T-helper 17 cell (primary cell): ENCODE results near the gene FAM168B. TPM values are rescaled to one million over a fixed set of nuclear protein-coding genes. Genes with fewer than 3 reads are reported as not detected.
A peak's percentile ranks its signal among the peaks of the same experiment; 100 is the strongest.

Source experiments
- ATAC-seq: fragments of 150-1000 bp; cut with Tn5 transposase; 2 replicates; pipeline ENCODE4 v1.10.0; 2021; ENCODE audit warnings: mild to moderate bottlenecking, moderate library complexity
- DNase-seq, 3 donors: peaks; one replicate each; pipeline versions ENCODE4 v3.0.0 to v3.0.0-alpha.2; 2020 to 2021
- H3K9me3 ChIP-seq: one replicate; pipeline ENCODE4 v1.7.0; 2013; ENCODE audit warnings: low read length, mild to moderate bottlenecking; ENCODE audit not compliant: control insufficient read depth, poor library complexity, severe bottlenecking
- H3K27ac Mint-ChIP-seq: one replicate; pipeline ENCODE4 v1.8.0; 2022; ENCODE audit warnings: mild to moderate bottlenecking, moderate library complexity, mixed read lengths
- H3K27me3 Mint-ChIP-seq: one replicate; pipeline ENCODE4 v1.8.0; 2022; ENCODE audit warnings: mixed read lengths
- H3K36me3 Mint-ChIP-seq: one replicate; pipeline ENCODE4 v1.8.0; 2022; ENCODE audit warnings: low read depth, mixed read lengths
- H3K4me1 Mint-ChIP-seq: one replicate; pipeline ENCODE4 v1.8.0; 2022; ENCODE audit warnings: mild to moderate bottlenecking, mixed read lengths
- H3K4me3 Mint-ChIP-seq: one replicate; pipeline ENCODE4 v1.8.0; 2022; ENCODE audit warnings: mild to moderate bottlenecking, moderate library complexity, mixed read lengths
- total RNA-seq, 4 donors: library from RNA in 2 of 4; stranded (reverse) in 2 of 4; gene quantifications; one replicate each; pipeline ENCODE4 v1.2.3 and lab custom pipeline; 2022 to 2026

Gene FAM168B
- total RNA-seq, 2 donors from 2014 or later: 56.1 to 71.2 TPM

DNA sequence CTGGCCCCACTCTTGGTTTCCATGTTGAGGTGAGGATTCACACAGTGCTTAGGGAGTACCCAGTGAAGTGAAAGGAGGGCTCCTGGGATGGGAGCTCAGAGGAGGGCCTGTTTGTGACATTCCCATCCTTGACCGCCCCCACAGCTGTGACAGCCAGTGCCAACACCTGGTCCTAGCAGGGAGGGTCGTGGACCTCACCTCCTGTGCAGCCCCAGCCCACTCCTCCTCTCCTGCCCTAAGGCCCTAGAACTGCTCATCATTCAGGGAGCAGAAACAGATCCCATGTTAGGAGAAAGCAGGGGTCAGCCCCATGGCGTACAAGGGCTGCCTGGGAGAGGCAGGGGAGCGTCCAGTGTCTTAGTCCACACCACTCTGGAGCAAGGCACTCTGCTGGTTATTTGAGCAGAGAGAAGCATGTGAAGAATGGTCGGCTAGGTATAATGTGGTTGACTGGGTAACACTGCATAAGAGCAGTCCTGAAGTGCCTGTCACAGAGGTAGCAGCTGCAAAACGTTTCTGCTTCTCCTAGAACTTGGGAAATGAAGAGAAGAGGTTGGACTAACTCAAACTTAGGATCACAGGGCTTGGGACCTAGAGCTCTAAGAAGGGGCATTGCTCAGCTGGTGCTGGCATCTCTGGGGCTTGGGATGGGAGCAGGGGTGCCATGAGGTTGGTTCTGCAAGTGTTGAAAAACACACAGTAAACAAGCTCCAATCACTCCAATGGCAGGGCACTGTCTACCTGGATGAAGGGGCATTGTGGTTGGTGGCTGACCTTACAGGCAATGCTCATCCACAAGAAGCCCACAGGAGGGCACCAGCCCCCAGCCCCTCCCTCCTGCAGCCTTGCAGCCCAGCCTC lies 55.6 kb downstream of the FAM168B start:
- peaks cover 14% of the 10 kb centered on the region for H3K4me1 Mint-ChIP-seq
- no peak overlapping the region for H3K27ac Mint-ChIP-seq
- no peaks in the 10 kb centered on the region for H3K36me3 Mint-ChIP-seq
- H3K27me3 Mint-ChIP-seq: peaks cover 33% of the 10 kb centered on the region
- no peak overlapping the region for H3K4me3 Mint-ChIP-seq
- DNase-seq (no peak), ATAC-seq (no peak)
- H3K9me3 ChIP-seq: no peaks in the 10 kb centered on the region

GRCh38 chr2:131036696-131037397 lies 56.4 kb downstream of the FAM168B start:
- no peaks in the 10 kb centered on the region for H3K9me3 ChIP-seq
- Mint-ChIP-seq H3K36me3 (no peaks in the 10 kb centered on the region), H3K4me1 (peaks cover 11% of the 10 kb centered on the region), H3K4me3 (no peak overlapping the region), H3K27me3 (peaks cover 33% of the 10 kb centered on the region), H3K27ac (no peak overlapping the region)
- no peak for DNase-seq
- ATAC-seq: no peak

GRCh38 chr2:131036269-131036668 lies 57.0 kb downstream of the FAM168B start:
- H3K27ac Mint-ChIP-seq: no peak overlapping the region
- ATAC-seq (no peak), DNase-seq (no peak)
- peaks cover 33% of the 10 kb centered on the region for H3K27me3 Mint-ChIP-seq
- no peaks in the 10 kb centered on the region for H3K9me3 ChIP-seq
- H3K36me3 Mint-ChIP-seq: no peaks in the 10 kb centered on the region
- peaks cover 6% of the 10 kb centered on the region for H3K4me1 Mint-ChIP-seq
- H3K4me3 Mint-ChIP-seq: peak overlapping the region; percentile 19

- Mint-ChIP-seq H3K4me3 (no peak overlapping the region), H3K4me1 (peaks cover 2% of the 10 kb centered on the region), H3K36me3 (no peaks in the 10 kb centered on the region), H3K27ac (no peak overlapping the region), H3K27me3 (peaks cover 33% of the 10 kb centered on the region)
- DNase-seq (no peak), ATAC-seq (no peak)
- no peaks in the 10 kb centered on the region for H3K9me3 ChIP-seq
Measured at GRCh38 chr2:131035826-131036231, 57.4 kb downstream of the FAM168B start.

DNA sequence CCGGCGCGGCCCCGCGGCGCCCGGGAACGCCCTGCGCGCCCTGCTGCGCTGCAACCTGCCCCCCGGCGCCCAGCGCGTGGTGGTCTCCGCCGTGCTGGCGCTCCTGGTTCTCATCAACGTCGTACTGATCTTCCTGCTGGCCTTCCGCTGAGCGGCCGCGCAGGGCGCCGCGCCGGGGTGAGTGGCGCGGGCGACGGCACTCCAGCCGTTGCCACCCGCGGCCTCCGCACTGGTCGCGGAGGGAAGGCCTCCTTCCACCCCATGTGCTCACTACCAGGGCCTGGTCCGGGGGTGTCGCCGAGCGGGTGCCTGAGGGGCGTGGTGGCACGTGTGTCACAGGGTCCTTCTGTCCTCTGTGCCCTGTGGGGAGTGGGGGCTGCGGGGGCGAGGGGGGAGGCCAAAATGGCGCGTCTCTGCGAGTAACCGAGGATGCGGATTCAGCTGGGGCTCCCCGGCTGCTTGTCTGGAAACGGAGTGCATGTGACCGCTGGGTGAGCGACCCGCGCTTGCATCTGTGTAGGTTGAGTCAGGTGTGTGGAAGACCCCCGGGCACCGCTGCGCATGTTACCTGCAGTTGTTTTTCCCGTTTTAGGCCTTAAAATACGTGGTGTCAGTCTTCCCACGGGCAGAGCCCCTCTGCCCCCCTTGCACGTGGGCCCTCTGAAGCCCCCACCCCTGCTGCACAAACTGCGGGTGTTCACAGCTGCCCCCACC lies 58.0 kb downstream of the FAM168B start:
- Mint-ChIP-seq H3K4me1 (peaks cover 2% of the 10 kb centered on the region), H3K36me3 (no peaks in the 10 kb centered on the region), H3K27me3 (peaks cover 36% of the 10 kb centered on the region), H3K4me3 (peak overlapping the region; percentile 69), H3K27ac (no peak overlapping the region)
- DNase-seq: no peak
- ATAC-seq: no peak
- H3K9me3 ChIP-seq: no peaks in the 10 kb centered on the region

DNA sequence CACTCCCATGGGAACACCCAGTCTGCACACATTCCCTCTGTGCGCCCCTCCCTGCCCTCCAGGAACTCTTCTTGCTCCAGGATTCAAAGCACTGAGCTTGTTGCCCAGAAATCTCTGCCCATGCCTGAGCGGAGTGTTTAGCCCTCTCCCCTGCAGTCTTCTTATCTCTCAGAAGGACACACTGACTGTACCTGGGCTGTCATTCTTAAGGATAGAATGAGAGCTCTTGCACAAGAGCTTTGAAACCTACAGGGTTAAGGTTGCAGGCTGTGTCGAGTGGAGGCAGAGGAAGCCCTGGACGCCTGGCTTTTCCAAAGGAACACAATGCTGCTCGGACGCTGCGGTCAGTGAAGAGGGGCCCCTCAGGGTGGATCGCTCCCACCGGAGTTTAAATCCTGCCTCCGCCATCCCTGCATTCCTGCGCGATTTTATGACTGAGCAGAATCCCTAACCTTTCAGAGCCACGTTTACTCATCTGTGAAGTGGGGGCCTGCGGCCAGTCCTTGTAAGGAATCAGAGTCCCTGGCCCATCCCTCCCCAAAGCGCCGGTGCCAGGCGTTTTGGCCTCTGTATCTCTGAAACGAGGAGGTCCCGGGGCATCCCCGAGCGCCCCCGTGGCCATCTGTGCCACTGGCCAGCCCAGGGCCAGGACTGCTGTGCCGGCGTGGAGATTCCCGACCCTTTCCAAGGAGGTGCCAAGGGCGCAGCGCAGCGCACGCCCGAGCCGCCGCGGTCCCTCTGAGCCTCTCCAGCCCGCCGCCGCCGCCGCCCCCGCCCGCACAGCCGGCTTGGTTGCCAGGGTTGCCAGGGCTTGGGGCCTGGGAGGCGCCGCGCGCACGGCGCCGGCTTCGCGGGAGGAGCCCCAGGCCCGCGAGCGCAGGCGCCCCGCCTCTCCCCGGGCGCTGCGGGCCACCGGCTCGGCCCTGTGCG lies 58.9 kb downstream of the FAM168B start:
- no peaks in the 10 kb centered on the region for H3K9me3 ChIP-seq
- Mint-ChIP-seq H3K27ac (no peak overlapping the region), H3K4me1 (no peaks in the 10 kb centered on the region), H3K36me3 (no peaks in the 10 kb centered on the region), H3K27me3 (peaks cover 42% of the 10 kb centered on the region), H3K4me3 (peak overlapping the region; percentile 5)
- DNase-seq: no peak
- peak; percentile 46 for ATAC-seq

- no peaks in the 10 kb centered on the region for H3K4me1 Mint-ChIP-seq
- H3K4me3 Mint-ChIP-seq: no peak overlapping the region
- no peak for ATAC-seq
- DNase-seq: no peak
- H3K27ac Mint-ChIP-seq: no peak overlapping the region
- H3K36me3 Mint-ChIP-seq: no peaks in the 10 kb centered on the region
- H3K27me3 Mint-ChIP-seq: peaks cover 42% of the 10 kb centered on the region
- no peaks in the 10 kb centered on the region for H3K9me3 ChIP-seq
Measured at GRCh38 chr2:131033786-131034121, 59.5 kb downstream of the FAM168B start.

- no peak for DNase-seq
- ATAC-seq: no peak
- no peaks in the 10 kb centered on the region for H3K36me3 Mint-ChIP-seq
- H3K27ac Mint-ChIP-seq: no peak overlapping the region
- no peak overlapping the region for H3K4me3 Mint-ChIP-seq
- H3K4me1 Mint-ChIP-seq: no peaks in the 10 kb centered on the region
- H3K9me3 ChIP-seq: no peaks in the 10 kb centered on the region
- H3K27me3 Mint-ChIP-seq: peaks cover 39% of the 10 kb centered on the region
Measured at GRCh38 chr2:131032393-131032836, 60.8 kb downstream of the FAM168B start.

- H3K4me3 Mint-ChIP-seq: no peak overlapping the region
- H3K27me3 Mint-ChIP-seq: peaks cover 34% of the 10 kb centered on the region
- H3K36me3 Mint-ChIP-seq: no peaks in the 10 kb centered on the region
- DNase-seq (no peak), ATAC-seq (no peak)
- H3K4me1 Mint-ChIP-seq: no peaks in the 10 kb centered on the region
- H3K27ac Mint-ChIP-seq: no peak overlapping the region
- H3K9me3 ChIP-seq: no peaks in the 10 kb centered on the region
Measured at GRCh38 chr2:131031875-131032274, 61.4 kb downstream of the FAM168B start.

GRCh38 chr2:131031431-131031841 lies 61.8 kb downstream of the FAM168B start:
- peaks cover 31% of the 10 kb centered on the region for H3K27me3 Mint-ChIP-seq
- no peaks in the 10 kb centered on the region for H3K4me1 Mint-ChIP-seq
- no peak overlapping the region for H3K27ac Mint-ChIP-seq
- DNase-seq (no peak), ATAC-seq (no peak)
- H3K9me3 ChIP-seq: no peaks in the 10 kb centered on the region
- H3K36me3 Mint-ChIP-seq: no peaks in the 10 kb centered on the region
- no peak overlapping the region for H3K4me3 Mint-ChIP-seq

- no peak for ATAC-seq
- H3K9me3 ChIP-seq: no peaks in the 10 kb centered on the region
- Mint-ChIP-seq H3K4me3 (no peak overlapping the region), H3K27me3 (peaks cover 32% of the 10 kb centered on the region), H3K4me1 (no peaks in the 10 kb centered on the region), H3K36me3 (no peaks in the 10 kb centered on the region), H3K27ac (no peak overlapping the region)
- no peak for DNase-seq
Measured at GRCh38 chr2:131030478-131030971, 62.7 kb downstream of the FAM168B start.

DNA sequence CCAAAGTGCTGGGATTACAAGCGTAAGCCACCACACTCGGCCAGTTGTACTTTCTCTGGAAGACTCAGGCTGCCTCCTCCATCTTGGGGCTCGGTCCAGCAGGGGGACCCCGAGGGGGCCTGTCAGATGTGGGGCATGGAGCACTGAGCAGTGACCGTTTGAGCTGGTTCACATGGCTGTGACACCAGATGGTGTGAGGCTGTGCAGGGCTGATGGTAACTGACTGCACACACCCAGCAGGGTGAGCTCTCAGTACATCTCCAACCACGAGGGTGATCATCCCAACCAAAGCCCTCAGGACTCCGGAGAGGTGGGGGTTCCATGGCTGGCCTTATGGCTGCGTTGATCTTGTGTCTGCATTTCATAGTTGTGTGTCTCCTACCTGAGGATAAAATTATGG lies 63.4 kb downstream of the FAM168B start:
- ATAC-seq (no peak), DNase-seq (no peak)
- Mint-ChIP-seq H3K27me3 (peaks cover 31% of the 10 kb centered on the region), H3K4me3 (no peak overlapping the region), H3K4me1 (no peaks in the 10 kb centered on the region), H3K27ac (no peak overlapping the region), H3K36me3 (no peaks in the 10 kb centered on the region)
- H3K9me3 ChIP-seq: no peaks in the 10 kb centered on the region
